ENCODE data around the gene KIAA0513.

The KIAA0513 gene

DNA sequence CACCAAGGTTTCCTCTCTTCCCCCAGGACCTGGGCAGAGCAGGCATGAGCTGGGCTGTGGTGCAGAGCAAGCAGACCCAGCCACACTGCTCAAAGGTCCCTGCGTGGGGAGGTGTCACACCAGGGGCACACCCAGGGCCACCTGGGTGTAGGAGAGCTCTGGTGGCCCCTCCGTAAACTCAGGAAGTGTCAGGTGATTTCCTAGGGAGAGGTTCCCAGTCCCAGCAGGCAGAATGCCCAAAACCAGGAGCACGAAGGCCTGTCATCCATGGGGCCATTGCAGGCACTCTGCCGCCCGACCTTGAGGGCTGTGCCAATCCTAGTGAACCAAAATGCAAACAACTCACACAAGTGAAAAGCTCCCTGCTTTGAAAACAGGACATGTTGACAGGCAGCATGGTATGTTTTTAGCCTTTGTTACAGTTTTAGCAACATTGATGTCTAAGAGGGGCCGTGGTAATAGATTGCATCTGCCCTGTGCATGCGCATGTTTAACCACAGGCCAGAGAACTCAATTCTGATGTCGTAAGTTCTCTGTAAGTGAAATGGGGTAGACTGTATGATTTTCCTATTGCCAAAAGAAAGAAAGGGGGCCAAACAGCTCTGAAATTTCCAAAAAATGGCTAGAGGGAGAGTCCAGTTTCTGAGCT lies 63.4 kb downstream of the KIAA0513 start:
- peak in 1 of 14 donors; percentile 14 for DNase-seq

DNA sequence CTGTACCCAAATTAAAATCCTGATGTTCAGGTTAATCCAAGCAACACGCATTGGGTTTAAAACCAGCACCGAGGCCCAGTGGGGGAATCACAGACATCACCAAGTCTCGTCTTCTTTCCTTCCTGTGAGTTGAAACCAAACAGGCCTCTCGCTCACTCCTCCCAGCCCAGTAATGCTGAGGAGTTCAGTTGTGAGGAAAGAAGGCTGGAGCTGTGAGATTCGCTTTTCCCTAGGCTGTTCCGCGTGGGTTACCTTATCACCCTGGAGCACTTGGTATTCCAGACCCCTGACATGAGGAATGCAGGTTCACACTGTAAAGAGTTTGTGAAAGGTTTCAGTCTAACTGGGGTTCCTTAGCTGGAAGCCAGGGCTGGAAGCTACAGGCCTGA lies 63.9 kb downstream of the KIAA0513 start:
- DNase-seq: no peak

DNA sequence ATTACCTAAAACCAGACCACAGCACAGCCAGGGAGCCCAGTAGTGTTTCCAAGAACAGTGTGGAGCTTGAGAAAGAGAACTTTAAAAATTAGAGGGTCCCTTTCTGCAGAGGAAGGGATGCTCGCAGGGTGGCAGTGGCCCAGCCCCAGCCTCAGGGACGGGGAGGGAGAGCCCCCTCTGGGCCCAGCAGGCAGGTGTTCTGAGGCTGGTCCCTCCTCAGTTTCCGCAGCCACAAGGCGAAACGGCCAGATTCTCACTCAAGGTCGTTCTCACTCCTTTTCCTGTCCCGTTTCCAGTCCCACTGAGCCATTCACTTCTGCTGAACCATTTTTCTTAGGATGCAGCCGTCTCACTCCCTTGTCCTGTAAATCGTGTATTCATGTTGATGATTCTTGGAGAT lies 64.7 kb downstream of the KIAA0513 start:
- DNase-seq: no peak

DNA sequence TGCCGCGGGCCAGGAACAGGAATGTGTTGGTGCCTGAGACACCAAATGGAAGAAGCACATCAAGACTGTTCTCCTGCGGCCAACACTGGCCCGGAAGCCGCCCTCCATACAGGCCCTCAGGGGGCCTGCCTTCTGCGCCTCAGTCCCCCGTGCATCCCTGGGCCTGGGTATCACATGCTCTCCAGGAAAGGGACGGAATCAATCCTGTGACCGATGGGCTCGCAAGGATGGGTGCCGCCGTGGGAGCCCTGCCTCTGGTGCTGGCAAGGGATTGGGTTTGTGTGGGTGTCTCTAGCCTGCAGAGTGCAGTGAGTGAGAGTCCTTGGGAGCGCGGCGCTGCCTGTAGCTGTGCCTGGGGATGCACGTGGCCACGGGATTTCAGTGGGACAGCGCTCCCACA lies 65.3 kb downstream of the KIAA0513 start:
- no peak for DNase-seq

DNA sequence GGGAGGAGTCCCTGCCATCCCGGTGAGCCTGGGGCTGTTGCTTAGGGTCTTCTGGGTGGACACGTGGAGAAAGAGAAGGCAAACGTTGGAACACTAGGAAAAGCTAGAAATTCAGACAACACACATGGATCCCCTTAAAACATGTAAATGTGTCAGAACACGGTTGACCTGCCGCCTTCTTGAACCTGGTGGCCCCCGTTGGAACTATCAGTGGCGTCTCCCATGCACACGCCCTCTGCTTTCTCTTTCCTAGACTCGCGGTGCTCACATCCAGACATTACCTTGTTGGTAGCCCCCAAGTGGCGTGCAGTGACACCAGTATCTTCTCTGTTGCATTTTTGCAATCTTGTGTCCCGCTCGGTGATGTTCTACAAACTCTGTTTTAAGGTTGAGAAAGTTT lies 66.1 kb downstream of the KIAA0513 start:
- DNase-seq: no peak

DNA sequence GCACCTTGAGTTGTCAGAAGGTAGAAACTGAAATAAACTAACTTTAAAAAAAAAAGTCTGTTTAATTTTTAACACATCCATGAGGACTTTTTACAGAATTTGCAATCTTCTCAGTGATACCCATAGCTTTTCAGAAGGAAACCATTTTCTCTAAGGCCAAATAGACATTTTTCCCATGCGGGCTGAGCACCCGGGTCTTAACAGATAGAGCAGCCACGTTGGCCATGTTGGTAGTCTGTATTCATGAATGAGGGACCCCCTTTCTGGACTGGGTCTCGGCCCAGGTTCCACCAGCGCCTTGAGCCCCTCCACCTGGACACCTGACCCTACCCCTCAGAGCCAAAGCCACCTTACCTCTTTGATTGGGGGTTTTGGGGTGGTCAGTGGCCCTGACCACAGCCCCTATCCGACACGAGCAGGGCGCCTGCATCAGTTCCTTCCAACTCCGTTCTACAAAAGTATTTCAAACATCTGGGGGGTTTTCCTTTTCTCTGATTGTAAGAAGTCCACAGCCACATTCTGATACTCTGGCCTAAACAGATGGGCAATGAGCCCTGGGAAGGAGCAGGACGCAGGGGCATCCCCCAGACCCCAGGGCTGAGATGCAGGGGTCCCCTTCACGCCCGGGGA lies 66.7 kb downstream of the KIAA0513 start:
- DNase-seq: no peak

DNA sequence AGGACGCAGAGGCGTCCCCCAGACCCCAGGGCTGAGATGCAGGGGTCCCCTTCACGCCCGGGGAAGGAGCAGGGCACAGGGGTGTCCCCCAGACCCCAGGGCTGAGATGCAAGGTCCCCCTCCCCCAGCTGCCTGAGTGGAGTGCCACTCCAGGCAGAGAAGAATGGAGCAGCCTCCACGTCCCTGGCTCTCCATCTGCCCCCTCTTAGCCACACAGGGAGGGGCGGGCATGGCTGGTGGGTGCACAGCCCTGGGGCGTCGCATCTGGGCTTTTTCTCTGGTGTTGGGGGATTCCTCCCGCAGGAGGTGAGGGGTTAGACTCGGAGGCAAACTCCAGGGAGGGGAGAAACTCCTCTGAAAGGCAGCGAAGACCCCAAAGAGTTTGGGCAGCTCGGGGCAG lies 67.2 kb downstream of the KIAA0513 start:
- DNase-seq: no peak

DNA sequence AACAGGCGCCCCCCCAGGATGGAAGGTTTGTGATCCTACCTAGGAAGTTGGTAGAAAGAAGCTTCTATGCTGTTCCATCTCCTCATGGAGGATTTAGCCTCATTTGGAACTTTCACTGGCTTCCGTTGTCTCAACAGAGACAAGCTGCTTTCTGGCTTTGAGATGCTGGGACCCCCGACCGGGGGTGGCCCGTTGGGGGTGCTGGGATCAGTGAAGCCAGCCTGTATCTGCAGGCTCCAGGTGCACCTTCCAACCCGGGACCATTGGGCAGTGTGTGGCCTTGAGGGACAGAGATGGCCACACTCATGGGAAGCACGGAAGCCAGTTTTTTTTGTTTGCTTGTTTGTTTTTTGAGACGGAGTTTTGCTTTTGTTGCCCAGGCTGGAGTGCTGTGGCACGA lies 69.3 kb downstream of the KIAA0513 start:
- no peak for DNase-seq

DNA sequence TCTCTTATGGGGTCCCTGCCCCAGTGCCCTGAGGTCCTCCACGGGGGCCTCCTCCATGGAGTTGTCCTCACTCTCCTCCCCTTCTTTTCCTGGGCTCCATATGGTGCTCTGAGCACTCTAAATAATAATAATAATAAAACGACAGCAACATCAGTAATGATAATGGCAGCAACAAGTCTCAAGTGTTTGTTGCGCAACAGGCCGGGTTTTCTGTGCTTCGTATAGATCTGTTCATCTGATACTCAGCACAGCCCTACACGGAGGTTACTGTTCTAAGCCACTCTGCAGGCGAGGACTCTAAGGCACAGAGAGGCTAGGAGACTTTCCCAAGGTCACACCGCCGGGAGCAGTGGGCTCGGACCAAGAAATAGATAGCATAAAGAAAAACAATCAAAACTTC lies 71.0 kb downstream of the KIAA0513 start:
- DNase-seq: no peak

DNA sequence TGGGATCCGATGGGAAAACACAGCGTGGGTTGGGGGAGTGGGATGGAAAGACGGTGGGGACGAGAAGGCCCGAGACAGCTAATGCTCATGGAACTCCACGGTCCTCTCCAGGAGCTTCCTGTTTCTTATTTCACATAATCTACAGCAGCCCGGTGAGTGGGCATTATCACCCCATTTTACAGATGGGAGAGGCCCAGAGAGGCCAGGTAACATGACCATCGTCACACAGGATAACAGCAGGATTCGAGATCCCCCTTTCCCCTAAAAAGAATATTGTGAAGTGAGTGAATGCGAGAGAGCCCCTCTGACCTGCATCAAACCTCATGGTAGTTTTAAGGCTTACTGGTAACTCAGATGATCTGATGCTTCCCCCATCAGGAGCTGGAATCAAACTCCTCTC lies 72.7 kb downstream of the KIAA0513 start:
- DNase-seq: no peak

DNA sequence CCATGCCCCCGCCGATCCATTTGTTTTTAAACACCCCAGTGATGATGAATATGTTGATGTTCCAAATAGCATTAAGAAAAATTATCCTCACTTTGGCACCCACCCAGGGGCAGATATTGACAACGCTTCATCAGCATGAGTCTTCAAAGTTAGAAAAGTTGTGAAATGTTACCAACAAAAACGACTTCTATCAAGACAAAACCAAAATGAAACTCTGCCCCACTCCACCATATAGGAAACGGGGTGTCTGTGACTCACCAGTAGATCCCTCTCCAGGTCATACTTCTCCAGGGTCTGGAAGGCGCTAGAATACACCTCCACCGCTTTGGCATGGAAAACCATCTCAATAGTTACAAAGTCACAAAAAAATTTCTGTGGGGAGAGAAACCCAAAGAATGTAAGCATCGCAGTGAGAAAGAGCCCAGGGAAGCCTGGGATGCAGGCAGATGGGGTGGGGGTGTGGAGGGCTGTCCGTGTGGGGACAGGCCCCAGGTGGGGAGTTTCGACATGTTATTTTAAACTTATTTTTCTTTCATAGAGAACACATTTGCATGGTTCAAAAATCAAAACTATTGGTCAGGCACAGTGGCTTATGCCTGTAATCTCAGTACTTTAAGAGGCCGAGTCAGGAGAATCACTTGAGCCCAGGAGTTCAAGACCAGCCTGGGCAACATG lies 74.5 kb downstream of the KIAA0513 start:
- DNase-seq: no peak

DNA sequence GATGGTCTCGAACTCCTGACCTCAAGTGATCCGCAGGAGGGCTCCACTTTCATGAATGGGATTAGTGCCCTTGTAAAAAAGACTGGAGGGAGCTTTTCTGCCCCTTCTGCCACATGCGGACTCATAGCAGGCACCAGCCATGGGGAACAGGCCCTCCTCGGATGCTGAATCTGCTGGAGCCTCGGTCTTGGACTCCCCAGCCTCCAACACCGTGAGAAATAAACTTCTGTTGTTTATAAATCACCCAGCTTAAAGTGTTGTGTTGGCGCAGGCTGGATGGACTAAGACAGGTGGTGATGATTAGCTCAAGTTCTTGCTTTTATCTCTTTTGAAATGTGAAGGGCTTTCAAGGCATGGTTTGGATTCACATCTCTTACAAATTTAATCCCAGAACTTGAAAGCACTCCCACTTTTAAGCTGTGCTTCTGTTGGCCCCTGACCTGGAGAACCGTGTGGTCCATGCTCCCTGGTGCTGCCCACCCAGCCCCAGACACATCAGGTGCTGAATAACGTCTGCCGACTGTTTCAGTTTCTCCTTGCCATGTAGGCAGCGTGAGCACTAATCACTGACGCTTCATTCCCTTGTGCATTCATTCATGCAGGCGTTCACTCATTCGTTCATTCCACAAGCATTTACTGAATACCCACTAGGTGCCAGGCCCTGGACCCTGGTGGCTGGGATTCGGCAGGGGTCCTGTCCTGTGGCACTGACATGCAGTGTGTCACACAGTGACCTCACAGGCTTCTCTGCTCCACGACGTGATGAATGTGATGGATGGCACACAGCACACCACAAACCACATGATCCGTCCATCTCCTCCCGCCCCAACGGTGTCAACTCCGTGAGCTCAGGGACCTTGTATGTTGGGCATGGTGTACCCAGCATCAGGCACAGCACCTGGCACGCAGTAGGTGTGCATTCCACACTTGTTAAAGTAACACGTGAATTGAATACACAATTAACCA lies 75.8 kb downstream of the KIAA0513 start:
- DNase-seq: no peak

DNA sequence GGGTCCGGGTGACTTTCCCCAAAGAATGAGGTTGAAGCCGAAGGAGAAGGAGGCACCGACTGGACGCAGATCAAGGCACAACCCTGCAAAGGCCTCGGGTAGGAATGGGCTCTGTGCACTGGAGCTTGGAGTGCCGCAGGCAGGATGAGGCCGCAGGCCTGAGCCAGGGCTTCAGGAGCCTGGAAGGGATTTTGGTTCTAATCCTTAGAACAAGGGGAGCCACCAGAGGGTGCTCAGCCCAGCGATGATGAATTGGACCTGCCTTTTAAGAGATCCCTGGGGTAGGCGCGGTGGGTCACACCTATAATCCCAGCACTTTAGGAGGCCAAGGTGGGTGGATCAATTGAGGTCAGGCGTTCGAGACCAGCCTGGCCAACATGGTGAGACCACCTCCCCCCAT lies 76.6 kb downstream of the KIAA0513 start:
- DNase-seq: no peak

DNA sequence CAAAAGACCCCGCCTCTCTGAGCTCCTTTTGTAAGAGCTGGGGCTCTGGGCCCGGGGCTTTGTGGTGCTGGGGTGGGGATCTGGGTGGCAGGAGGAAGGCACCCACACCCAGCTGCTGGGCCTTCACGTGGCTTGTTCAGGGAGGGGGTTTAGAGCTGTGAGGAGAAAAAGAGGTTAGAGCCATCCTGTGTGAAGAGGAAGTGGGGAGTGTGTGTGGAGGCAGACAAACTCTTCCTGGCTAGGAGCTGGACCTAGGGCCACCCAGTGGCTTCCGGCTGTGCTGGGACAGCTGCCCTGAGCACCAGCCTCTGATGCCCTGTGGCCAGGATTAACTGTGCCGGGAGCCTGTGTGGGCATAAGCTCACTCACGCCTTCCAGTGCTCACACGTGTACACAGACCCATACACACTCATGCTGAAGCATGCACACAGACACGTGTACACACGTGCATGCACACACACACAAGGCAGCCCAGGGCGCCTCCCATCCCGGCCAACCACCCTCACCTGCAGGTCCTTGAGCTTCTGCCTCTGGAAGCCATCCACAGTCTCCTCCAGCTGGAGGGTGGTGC lies 77.3 kb downstream of the KIAA0513 start:
- peak in 6 of 14 donors; percentile 11 to 59 (median 40) for DNase-seq

DNA sequence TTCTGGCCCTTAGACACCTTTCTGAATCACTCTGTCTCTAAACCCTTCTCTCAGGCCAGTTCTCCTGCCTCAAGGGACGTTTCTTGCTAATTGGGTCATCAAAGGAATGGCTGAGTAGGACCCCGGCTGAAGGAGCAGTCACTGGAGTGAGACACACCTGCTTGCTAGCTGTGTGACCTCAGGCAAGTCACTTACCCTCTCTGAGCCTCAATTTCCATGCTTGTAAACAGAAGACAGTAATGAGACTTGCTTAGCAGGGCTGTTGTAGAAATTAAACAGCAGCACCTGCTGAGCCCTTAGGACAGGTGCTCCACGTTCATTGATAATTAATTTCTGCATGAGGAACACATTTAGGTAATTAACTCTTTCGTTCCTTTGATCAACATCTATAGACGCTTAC lies 77.9 kb downstream of the KIAA0513 start:
- DNase-seq: no peak

DNA sequence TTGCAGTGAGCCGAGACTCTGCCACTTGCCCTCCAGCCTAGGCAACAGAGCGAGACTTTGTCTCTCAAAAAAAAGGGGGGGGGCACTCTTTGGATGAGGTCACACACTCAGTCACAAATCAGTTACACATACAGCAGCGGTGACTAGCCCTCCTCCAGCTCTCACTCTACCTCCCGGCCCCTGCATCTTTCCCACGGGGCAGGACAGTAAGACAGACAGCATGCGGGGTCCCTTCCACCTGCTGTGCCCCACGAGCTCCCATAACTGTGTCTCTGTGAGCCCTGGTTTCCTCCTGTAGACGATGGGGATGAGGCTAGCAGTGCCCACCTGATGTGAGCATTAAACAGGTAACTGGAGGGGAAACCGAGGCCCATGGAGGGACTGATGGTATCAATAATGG lies 79.5 kb downstream of the KIAA0513 start:
- DNase-seq: no peak

DNA sequence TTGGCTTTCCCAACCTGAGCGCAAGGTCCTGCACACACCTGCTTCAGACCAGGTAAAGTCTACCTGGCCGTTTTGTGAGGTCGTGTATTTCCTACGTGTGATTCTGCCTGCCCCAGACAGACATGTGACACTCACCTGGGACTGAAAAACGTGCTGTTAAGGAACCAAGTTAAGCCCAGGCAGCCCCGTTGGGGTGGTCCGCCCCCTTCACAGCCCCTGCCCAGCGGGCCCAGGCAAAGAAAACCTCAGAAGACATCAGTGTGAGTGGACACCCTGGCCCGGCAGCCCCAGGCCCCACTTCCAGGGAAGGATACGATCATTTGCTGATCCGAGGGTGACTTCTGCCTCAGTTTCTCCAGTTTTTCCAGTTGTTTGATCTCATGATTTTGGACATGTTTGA lies 79.9 kb downstream of the KIAA0513 start:
- no peak for DNase-seq

DNA sequence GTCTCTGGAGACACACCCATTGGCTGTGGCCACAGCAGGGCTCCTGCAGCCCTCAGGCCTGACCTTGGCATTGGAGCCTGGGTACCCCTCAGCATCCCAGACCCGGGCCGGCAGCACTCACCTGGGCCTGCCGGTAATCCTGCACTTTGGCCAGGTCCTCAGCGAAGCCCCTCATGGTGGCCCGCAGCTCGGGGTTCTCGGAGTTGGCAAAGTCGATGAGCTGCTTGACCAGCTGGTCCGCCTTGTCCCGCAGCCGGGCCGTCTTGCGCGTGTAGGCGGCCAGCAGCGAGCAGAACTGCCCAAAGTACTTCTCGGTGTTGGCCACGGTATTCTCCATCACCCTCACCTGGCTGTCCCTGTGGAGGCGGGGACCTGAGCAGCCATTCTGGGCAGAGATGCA lies 82.5 kb downstream of the KIAA0513 start:
- no peak for DNase-seq

DNA sequence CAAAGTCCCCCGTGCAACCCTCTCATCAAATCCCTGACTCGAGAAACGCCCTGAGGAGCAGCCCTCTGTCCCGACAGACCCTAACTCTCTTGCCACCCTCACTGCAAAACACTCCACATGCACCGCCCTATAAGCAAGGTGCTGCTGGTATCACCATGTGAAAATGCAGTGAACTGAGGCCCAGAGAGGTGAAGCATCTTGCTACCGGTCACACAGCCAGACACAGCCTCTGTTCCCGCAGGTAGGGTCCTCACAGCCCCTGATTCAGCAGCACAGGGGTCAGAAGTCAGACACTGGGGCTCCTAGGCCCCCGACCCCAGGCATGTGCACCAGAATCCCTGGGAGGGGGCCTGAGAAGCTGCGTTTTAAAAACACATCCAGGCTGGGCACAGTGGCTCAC lies 83.6 kb downstream of the KIAA0513 start:
- no peak for DNase-seq

DNA sequence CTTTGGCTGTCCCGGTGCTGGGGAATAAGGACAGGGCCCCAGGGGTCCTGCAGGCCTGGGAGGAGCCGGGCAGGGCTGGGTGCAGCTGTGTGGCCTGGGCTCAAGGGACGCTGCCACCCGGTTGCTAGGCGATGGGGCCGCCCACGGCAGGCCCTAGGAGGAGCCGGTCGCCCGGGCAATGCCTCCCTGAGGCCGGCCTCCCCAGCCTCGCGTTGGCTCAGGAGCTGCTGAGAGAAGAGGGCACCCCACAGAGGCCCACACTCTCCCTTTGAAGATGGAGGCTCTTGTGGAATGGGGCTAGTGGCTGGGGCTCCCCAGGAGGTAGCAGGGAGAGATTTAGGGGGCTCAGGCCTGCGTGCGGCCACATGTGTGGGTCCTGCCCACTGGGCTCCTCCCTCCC lies 84.8 kb downstream of the KIAA0513 start, which contains the start of gene CIBAR2:
TSS of gene CIBAR2 (minus strand) at position 109 of the 400 bp plus-strand sequence. CDS start 120 bp downstream, outside the sequence.
- peak in 1 of 14 donors; percentile 9 for DNase-seq

DNA sequence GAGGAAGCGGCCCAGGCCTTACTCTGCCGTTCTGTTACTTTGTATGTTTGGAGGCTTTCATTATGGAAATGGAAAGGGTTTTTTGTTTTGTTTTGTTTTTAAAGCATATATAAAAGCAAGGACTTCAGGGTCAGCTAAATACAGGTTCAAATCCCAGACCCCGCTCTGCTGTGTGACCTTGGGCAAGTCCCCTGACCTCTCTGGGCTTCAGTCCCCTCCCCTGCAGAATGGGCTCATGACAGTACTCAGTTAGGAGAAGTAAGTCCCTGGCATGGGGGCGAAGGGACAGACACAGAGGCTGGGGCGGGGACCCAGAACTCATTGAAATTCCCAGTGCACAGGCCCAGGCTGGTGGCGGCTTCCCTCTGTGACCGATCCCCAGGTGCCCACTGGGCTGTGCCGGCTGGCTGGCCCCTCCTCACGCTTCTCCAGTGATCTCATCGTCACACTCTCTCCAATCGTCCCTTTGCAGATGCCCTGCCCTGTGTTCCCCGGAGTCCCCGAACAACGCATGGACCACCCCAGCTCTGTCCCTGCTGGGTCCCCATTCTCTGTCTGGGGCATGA lies 85.7 kb downstream of the KIAA0513 start:
- no peak for DNase-seq

DNA sequence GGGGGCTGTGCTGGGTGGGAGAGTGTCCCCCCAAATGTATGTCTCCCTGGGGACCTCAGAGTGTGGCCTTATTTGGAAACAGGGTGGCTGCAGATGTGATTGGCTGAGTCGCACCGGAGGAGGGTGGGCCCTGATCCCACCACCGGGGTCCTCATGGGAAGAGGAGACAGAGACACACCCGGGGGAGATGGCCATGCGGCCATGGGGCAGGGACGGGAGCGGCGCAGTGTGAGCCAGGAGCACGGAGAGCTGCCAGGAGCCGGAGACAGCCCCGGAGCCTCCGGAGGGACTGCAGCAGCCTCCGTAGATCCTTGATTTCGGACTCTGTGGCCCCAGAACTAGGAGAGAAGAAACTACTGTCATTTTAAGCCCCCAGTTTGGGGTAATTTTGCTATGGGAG lies 86.3 kb downstream of the KIAA0513 start:
- DNase-seq: no peak
